GM12864 (cell line): ENCODE results near the gene PTCH1.

Experiments used
- DNase-seq: peaks from one replicate; pipeline ENCODE4 v3.0.0-alpha.2; 2011; ENCODE audit warnings: low read depth
- H3K4me3 ChIP-seq: 2 replicates; pipeline ENCODE4 v1.5.1; 2011; ENCODE audit warnings: mild to moderate bottlenecking, low read depth, low read length, control low read depth
- TF ChIP-seq, protein P1 (sequence below): IDR thresholded peaks from 2 replicates; pipeline ENCODE4 v1.5.1; 2011; ENCODE audit warnings: low read depth, mild to moderate bottlenecking, moderate library complexity, low read length, control low read depth, inconsistent platforms; ENCODE audit errors: missing control alignments

The PTCH1 gene

DNA sequence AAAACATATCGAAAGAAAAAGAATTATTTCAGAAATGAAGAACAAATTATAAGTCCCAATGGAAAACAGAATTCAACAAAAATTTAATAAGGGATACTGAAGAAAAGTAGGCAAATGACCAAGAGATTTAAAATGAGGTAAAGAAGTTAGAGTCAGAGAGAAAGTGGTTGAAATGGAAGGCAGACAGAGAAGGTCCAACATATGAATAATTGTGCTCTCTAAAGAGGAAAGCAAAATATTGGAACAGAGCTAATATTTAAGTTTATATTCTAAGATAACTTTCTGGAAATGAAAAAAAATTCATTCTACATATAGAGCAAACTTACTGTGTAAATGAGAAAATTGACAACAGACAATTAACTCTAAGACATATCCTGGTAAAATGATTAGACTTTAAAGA lies 94.1 kb downstream of the PTCH1 start:
- no peak overlapping the region for H3K4me3 ChIP-seq
- TF ChIP-seq, protein P1, sequence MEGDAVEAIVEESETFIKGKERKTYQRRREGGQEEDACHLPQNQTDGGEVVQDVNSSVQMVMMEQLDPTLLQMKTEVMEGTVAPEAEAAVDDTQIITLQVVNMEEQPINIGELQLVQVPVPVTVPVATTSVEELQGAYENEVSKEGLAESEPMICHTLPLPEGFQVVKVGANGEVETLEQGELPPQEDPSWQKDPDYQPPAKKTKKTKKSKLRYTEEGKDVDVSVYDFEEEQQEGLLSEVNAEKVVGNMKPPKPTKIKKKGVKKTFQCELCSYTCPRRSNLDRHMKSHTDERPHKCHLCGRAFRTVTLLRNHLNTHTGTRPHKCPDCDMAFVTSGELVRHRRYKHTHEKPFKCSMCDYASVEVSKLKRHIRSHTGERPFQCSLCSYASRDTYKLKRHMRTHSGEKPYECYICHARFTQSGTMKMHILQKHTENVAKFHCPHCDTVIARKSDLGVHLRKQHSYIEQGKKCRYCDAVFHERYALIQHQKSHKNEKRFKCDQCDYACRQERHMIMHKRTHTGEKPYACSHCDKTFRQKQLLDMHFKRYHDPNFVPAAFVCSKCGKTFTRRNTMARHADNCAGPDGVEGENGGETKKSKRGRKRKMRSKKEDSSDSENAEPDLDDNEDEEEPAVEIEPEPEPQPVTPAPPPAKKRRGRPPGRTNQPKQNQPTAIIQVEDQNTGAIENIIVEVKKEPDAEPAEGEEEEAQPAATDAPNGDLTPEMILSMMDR = no peak
- DNase-seq = no peak

DNA sequence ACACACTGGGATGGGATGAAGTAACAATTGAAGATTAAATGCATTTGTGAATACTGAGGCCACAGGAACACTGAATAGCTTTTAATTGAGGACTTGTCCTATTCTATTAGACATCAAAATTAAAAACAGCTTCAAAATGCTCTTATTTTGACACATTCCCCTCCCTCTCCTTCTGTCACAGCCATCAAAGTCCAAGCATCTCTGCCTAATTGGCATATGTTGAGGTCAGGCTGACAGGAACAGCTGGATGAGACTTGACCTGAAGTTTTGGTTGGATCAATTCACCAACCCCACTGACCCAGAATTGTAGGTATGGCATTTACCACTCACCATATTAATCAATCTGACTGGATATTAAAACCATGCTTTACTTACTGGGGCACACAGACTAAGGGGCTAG lies 96.3 kb downstream of the PTCH1 start:
- H3K4me3 ChIP-seq = no peak overlapping the region
- TF ChIP-seq, protein P1 = no peak
- no peak for DNase-seq

DNA sequence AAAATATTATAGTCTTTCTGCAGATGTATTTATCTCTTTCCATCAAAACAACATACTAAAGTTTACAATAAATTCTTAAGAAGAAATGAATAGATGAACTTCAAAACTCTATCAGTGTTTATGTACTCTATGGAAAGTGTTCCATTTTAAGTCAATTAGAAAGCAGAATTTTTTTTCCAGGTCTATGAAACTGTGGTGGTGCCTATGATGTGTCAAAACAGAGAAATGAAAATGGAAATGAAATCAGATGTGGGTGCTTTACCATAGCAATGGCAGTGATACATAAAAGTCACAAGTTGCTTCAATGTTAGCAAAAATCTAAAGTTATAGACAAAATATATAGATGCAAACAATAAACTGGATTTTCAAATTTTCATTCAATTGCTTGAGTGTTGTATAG lies 97.3 kb downstream of the PTCH1 start:
- H3K4me3 ChIP-seq = no peak overlapping the region
- TF ChIP-seq, protein P1 = no peak
- DNase-seq = no peak

DNA sequence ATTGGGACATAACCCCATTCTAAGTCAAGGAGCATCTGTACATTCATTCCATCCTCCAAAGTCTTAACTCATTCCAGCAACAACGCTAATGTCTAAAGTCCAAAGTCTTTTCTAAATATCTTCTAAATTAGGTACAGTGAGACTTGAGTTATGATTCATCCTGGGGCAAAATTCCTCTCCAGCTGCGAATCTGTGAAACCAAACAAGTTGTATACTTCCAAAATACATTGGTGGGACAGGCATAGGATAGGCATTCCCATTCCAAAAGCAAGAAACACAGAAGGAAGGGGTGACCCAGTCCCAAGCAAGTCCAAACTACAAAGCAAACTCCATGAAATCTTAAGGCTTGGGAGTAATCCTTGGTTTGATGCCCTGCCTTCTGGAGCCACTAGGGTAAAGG lies 101.6 kb downstream of the PTCH1 start:
- TF ChIP-seq, protein P1 = no peak
- no peak for DNase-seq

DNA sequence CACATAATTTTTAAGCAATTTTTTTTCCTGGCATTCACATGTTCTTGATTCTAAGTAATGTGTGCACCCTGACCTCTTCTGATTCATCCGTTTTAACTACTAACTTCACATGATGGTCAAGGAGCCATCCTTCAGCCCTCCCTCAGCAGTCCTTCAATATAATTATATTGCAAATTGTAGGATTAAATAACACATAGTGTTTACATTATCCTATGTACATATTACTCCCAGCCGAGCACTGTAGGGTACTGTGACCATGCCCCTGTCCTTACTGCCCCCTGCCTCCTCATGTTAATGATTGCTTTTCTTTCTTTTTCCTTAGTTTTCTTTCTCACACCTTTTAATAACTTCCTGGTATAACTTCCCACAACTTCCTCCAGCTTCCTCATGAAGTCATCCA lies 103.0 kb downstream of the PTCH1 start:
- DNase-seq = no peak
- H3K4me3 ChIP-seq = no peak overlapping the region
- TF ChIP-seq, protein P1 = no peak

More for the DNA sequence above, 101.6 kb downstream of the PTCH1 start:
- H3K4me3 ChIP-seq = no peak overlapping the region

GRCh38 chr9:95411054-95411892 lies 105.5 kb downstream of the PTCH1 start:
- TF ChIP-seq, protein P1 = no peak
- H3K4me3 ChIP-seq = no peak overlapping the region
- DNase-seq = no peak
